Neural cell (in vitro differentiated cells): ENCODE measurements around the gene SH3PXD2A. TPM values are rescaled to one million over a fixed set of nuclear protein-coding genes. Genes with fewer than 3 reads are reported as not detected.

Experiments
- H2AFZ ChIP-seq: fragments of 200-600, 300-800 bp; sonication (generic), shearing (Covaris generic); 2 replicates; pipeline ENCODE4 v1.6.0; 2014; ENCODE audit warnings: low read depth, mild to moderate bottlenecking, antibody characterized with exemption, low read length, moderate library complexity
- H3F3A ChIP-seq: fragments of 200-600 bp; shearing (Covaris generic); 2 replicates; pipeline ENCODE4 v1.6.1; 2016; ENCODE audit warnings: mild to moderate bottlenecking, moderate library complexity, mixed read lengths, antibody characterized with exemption, low read length; ENCODE audit not compliant: insufficient read depth, poor library complexity, severe bottlenecking
- H3K27ac ChIP-seq: fragments of 200-600, 300-800 bp; sonication (generic), shearing (Covaris generic); 2 replicates; pipeline ENCODE4 v1.5.1; 2014; ENCODE audit warnings: mild to moderate bottlenecking, low read length, moderate library complexity
- H3K27me3 ChIP-seq: fragments of 300-800, 200-600 bp; sonication (generic), shearing (Covaris generic); 2 replicates; pipeline ENCODE4 v1.6.0; 2014; ENCODE audit warnings: mild to moderate bottlenecking, low read depth, low read length, moderate library complexity; ENCODE audit not compliant: insufficient read depth
- H3K36me3 ChIP-seq: fragments of 300-800, 200-600 bp; sonication (generic), shearing (Covaris generic); 2 replicates; pipeline ENCODE4 v1.5.1; 2014; ENCODE audit warnings: mild to moderate bottlenecking, antibody characterized with exemption, low read length, moderate library complexity; ENCODE audit not compliant: insufficient read depth
- H3K4me2 ChIP-seq: fragments of 300-800, 200-600 bp; sonication (generic), shearing (Covaris generic); 2 replicates; pipeline ENCODE4 v1.6.0; 2014; ENCODE audit warnings: mild to moderate bottlenecking, low read length
- H3K4me3 ChIP-seq: fragments of 300-800, 200-600 bp; sonication (generic), shearing (Covaris generic); 2 replicates; pipeline ENCODE4 v1.5.1; 2014; ENCODE audit warnings: mild to moderate bottlenecking, low read length, moderate library complexity
- H3K79me2 ChIP-seq: fragments of 200-600 bp; shearing (Covaris generic); replicated peaks from 2 replicates; pipeline ENCODE4 v1.6.0; 2014; ENCODE audit warnings: mild to moderate bottlenecking, low read length, moderate library complexity; ENCODE audit not compliant: insufficient read depth
- H3K9ac ChIP-seq: fragments of 300-800, 200-600 bp; sonication (generic), shearing (Covaris generic); 2 replicates; pipeline ENCODE4 v1.6.1; 2016; ENCODE audit warnings: mild to moderate bottlenecking, low read length, mixed read lengths
- H3K9me2 ChIP-seq: fragments of 200-600 bp; shearing (Covaris generic); 2 replicates; pipeline ENCODE4 v1.6.1; 2016; ENCODE audit warnings: mild to moderate bottlenecking, low read length, mixed read lengths; ENCODE audit not compliant: insufficient read depth
- H3K9me3 ChIP-seq: fragments of 200-600, 300-800 bp; sonication (generic), shearing (Covaris generic); 2 replicates; pipeline ENCODE4 v1.6.1; 2016; ENCODE audit warnings: mild to moderate bottlenecking, mixed run types, low read length, moderate library complexity, mixed read lengths
- H4K20me1 ChIP-seq: fragments of 200-600 bp; shearing (Covaris generic); 2 replicates; pipeline ENCODE4 v1.6.1; 2016; ENCODE audit warnings: mild to moderate bottlenecking, mixed run types; ENCODE audit not compliant: insufficient read depth
- CTCF ChIP-seq: fragments of 450-650 bp; IDR thresholded peaks from 2 replicates; pipeline ENCODE4 v1.5.1; 2014; ENCODE audit warnings: antibody characterized with exemption, mild to moderate bottlenecking, moderate library complexity; ENCODE audit not compliant: poor library complexity, severe bottlenecking
- EP300 ChIP-seq: fragments of 450-650 bp; conservative IDR thresholded peaks from 2 replicates; pipeline ENCODE4 v1.6.1; 2014; ENCODE audit warnings: antibody characterized with exemption, mild to moderate bottlenecking, moderate library complexity; ENCODE audit not compliant: poor library complexity, severe bottlenecking
- EZH2 ChIP-seq: fragments of 200-600, 300-800 bp; shearing (Covaris generic), sonication (generic); IDR thresholded peaks from 2 replicates; pipeline ENCODE4 v1.6.1; 2014; ENCODE audit warnings: antibody characterized with exemption, low read length, borderline replicate concordance, mild to moderate bottlenecking; ENCODE audit not compliant: insufficient read depth, poor library complexity, severe bottlenecking
- MXI1 ChIP-seq: fragments of 450-650 bp; conservative IDR thresholded peaks from 2 replicates; pipeline ENCODE4 v1.6.1; 2014; ENCODE audit warnings: antibody characterized with exemption, mild to moderate bottlenecking; ENCODE audit not compliant: poor library complexity, severe bottlenecking
- POLR2AphosphoS5 ChIP-seq: IDR thresholded peaks from 2 replicates; pipeline ENCODE4 v1.6.1; 2012
- RAD21 ChIP-seq: fragments of 450-650 bp; conservative IDR thresholded peaks from 2 replicates; pipeline ENCODE4 v1.6.1; 2014; ENCODE audit warnings: antibody characterized with exemption, mild to moderate bottlenecking, moderate library complexity
- REST ChIP-seq: IDR thresholded peaks from 2 replicates; pipeline ENCODE4 v1.6.1; 2012; ENCODE audit warnings: borderline replicate concordance
- SMC3 ChIP-seq: fragments of 450-650 bp; conservative IDR thresholded peaks from 2 replicates; pipeline ENCODE4 v1.6.1; 2014; ENCODE audit warnings: antibody characterized with exemption, mild to moderate bottlenecking, moderate library complexity; ENCODE audit not compliant: poor library complexity
- TAF1 ChIP-seq: IDR thresholded peaks from 2 replicates; pipeline ENCODE4 v1.6.1; 2012; ENCODE audit warnings: low read depth
- polyA plus RNA-seq: library from polyadenylated mRNA; depleted of rRNA; stranded (reverse); fragments of >200 nt; gene quantifications from 2 replicates; pipeline ENCODE4 v1.2.3, GENCODE V29; 2014

SH3PXD2A gene
- polyA plus RNA-seq, 1 donor from 2014 or later, result 5.2 TPM

- Histone ChIP-seq H3F3A (no peaks in the 10 kb centered on the region), H2AFZ (no peak overlapping the region), H3K27ac (no peak overlapping the region), H3K9me3 (no peaks in the 10 kb centered on the region), H3K9me2 (no peaks in the 10 kb centered on the region), H3K79me2 (no peaks in the 10 kb centered on the region), H3K27me3 (peaks cover 8% of the 10 kb centered on the region), H3K9ac (no peak overlapping the region), H3K4me2 (no peak overlapping the region), H3K4me3 (no peak overlapping the region), H4K20me1 (no peaks in the 10 kb centered on the region), H3K36me3 (no peaks in the 10 kb centered on the region)
- TF ChIP-seq EZH2, result no peak
- no peak for TF ChIP-seq REST
- TF ChIP-seq EP300, result no peak
- no peak for TF ChIP-seq MXI1
- no peak for TF ChIP-seq SMC3
- TF ChIP-seq POLR2AphosphoS5, result no peak
- TF ChIP-seq CTCF, result no peak
- no peak for TF ChIP-seq RAD21
- TF ChIP-seq TAF1, result no peak
These were observed 168.2 kb downstream of the SH3PXD2A start for GRCh38 chr10:103687172-103687571.

GRCh38 chr10:103685880-103686669 lies 169.3 kb downstream of the SH3PXD2A start:
- H4K20me1 ChIP-seq, result no peaks in the 10 kb centered on the region
- no peak overlapping the region for H3K9ac ChIP-seq
- H3F3A ChIP-seq, result no peaks in the 10 kb centered on the region
- no peaks in the 10 kb centered on the region for H3K36me3 ChIP-seq
- no peak overlapping the region for H3K27ac ChIP-seq
- H3K4me2 ChIP-seq, result no peak overlapping the region
- no peaks in the 10 kb centered on the region for H3K9me3 ChIP-seq
- H3K4me3 ChIP-seq, result no peak overlapping the region
- H3K9me2 ChIP-seq, result no peaks in the 10 kb centered on the region
- H2AFZ ChIP-seq, result no peak overlapping the region
- TF ChIP-seq CTCF, result peak; percentile 73
- TF ChIP-seq SMC3, result peak; percentile 62
- TF ChIP-seq RAD21, result peak; percentile 65
- TF ChIP-seq POLR2AphosphoS5, result no peak
- no peaks in the 10 kb centered on the region for H3K27me3 ChIP-seq
- no peaks in the 10 kb centered on the region for H3K79me2 ChIP-seq
